T-helper 9 cell (primary cell): ENCODE measurements around the gene SRRM1.
"Not testable (repeated sequence)": the region's sequence is repeated elsewhere in the genome, so short reads cannot be mapped to it uniquely, and the experiment has no call there.

Experiments
- DNase-seq: peaks from one replicate; pipeline ENCODE4 v3.0.0-alpha.2; 2020

SRRM1 gene

GRCh38 chr1:24720152-24720551 is 77.0 kb downstream of the SRRM1 start:
- no peak for DNase-seq

- no peak for DNase-seq
Observed at GRCh38 chr1:24721533-24721932, 78.4 kb downstream of the SRRM1 start.

- not testable (repeated sequence) for DNase-seq
Observed at GRCh38 chr1:24722073-24723035, 79.3 kb downstream of the SRRM1 start.
